Activated naive CD4-positive, alpha-beta T cell treated with anti-CD3 and anti-CD28 coated beads for 36 hours (primary cell): ENCODE results near the gene TRABD2A. TPM values are rescaled to one million over a fixed set of nuclear protein-coding genes. Genes with fewer than 3 reads are reported as not detected.

Experiments used
- CTCF ChIA-PET: fragments of 350-600 bp; sonication (Branson Sonifier 250); formaldehyde crosslinking; loops from one replicate; lab custom pipeline; 2021; ENCODE audit warnings: antibody characterized with exemption; lab: Charles Lee
- DNase-seq: peaks from one replicate; pipeline ENCODE4 v3.0.0-alpha.2; 2020
- H3K27ac Mint-ChIP-seq: one replicate; pipeline ENCODE4 v1.8.0; 2021; ENCODE audit warnings: mild to moderate bottlenecking, mixed read lengths
- H3K27me3 Mint-ChIP-seq: one replicate; pipeline ENCODE4 v1.8.0; 2021; ENCODE audit warnings: low read depth, mixed read lengths
- H3K36me3 Mint-ChIP-seq: one replicate; pipeline ENCODE4 v1.8.0; 2021; ENCODE audit warnings: low read depth, mixed read lengths
- H3K4me1 Mint-ChIP-seq: one replicate; pipeline ENCODE4 v1.8.0; 2021; ENCODE audit warnings: low read depth, mixed read lengths
- H3K4me3 Mint-ChIP-seq: one replicate; pipeline ENCODE4 v1.8.0; 2021; ENCODE audit warnings: mild to moderate bottlenecking, moderate library complexity, mixed read lengths
- H3K9me3 Mint-ChIP-seq: one replicate; pipeline ENCODE4 v1.8.0; 2021; ENCODE audit warnings: mixed read lengths
- intact Hi-C: fragments of 100-400 bp; cut with micrococcal nuclease; formaldehyde crosslinking; loops from one replicate; pipeline ENCODE4 v1.15.1; 2023
- total RNA-seq, 2 experiments: library from RNA; stranded (reverse); gene quantifications; one replicate each; pipeline ENCODE4 v1.2.3, GENCODE V29; 2021

Gene TRABD2A
- total RNA-seq, 2 experiments from 2014 or later = 40.4 to 41.7 TPM

DNA sequence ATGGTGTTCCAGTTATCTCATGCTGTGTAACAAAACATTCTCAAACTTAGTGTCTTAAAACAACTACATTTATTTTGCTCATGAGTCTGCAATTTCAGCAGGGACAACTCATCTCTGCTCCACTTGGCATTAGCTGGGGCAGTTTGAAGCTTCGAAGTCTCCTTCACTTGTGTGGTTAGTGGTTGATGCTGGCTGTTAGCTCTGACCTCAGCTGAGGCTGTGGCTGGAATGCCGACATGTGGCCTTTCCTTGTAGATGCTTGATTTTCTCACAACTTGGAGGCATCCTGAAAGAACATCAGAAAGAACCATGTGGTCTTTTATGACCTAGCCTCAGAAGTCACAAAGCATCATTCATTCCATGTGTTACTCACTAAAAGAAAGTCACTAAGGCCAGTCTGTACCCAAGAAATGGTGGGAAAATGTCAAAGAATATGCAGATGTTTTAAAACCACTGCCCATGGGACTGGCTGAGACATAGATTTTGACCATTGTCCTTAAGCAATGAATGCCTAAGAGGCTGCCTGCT lies 20.8 kb upstream of the TRABD2A start:
- Mint-ChIP-seq H3K4me1 (peaks cover 47% of the 10 kb centered on the region), H3K9me3 (no peaks in the 10 kb centered on the region), H3K36me3 (peaks cover 8% of the 10 kb centered on the region), H3K27ac (no peak overlapping the region), H3K4me3 (no peak overlapping the region), H3K27me3 (no peaks in the 10 kb centered on the region)
- no peak for DNase-seq
- intact Hi-C loops = no loop called here
- CTCF ChIA-PET = interaction anchor here (0.9 to 1.4 kb wide), 4 partner anchors 13 to 45 kb away, joined by 3 to 5 read pairs (median 4); no protein-coding TSS in a partner anchor

DNA sequence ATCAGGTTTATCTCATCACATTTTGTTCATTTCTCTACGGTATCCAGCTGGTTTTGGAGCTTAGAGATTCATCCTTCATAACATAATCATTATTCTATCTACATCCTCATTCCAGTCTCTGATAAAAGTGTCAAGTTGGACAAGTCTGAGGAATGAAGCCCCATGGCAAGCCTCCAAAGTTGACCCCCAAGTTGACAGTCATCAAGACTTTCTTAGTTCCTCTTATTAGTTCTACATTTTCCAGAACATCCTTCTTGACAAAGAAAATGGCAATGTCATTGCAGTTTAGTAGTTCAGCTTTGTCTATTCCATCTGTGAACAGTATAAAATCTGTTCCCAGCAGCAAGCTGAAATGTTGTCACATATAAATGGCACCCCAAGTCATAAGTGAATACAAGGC lies 20.1 kb upstream of the TRABD2A start:
- Mint-ChIP-seq H3K4me3 (no peak overlapping the region), H3K27ac (no peak overlapping the region), H3K9me3 (no peaks in the 10 kb centered on the region), H3K27me3 (no peaks in the 10 kb centered on the region), H3K36me3 (peaks cover 2% of the 10 kb centered on the region), H3K4me1 (peaks cover 53% of the 10 kb centered on the region)
- intact Hi-C loops = no loop called here
- CTCF ChIA-PET = interaction anchor here (0.9 to 1.4 kb wide), 3 partner anchors 19 to 25 kb away, joined by 4 to 6 read pairs (median 5); no protein-coding TSS in a partner anchor
- no peak for DNase-seq

DNA sequence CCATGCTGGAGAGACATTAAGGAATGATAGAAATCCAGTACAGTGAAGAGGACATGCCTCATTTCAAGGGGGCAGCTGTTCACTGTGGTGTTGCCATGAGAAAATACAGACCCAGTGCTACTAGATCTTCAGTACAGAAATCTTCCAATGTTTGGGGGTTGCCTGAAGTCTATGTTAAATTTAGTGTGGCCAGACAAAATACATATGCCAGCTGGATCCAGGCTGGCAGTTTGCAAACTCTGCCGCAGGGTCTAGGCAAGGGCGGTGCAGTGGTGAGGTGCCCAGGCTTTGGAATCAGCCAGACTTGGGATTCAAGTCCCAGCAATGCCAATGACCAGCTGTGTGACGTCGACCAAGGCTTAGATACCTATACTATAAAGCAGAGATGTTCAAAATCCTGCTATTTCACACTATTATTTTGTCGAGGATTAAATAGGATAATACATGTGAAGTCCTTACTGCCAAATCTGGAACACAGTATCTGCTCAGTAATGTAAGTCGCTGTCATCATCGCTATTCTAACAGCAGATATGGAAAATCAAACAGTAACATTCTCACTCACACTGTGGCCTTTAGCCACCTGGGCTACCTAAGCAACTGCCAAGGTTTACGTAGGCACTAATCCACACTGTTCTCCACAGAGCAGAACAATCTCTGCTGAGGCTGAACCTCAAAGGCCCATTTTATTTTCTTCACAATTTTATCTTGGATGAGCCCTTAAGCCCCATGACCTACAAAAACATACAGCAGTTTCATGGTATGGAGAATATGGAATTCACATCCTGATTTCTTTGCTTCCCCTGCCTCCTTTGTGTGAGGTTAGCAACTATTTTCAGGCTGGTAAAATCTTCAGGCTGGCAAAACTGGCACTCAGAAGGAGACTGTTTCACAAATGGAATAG lies 18.7 kb upstream of the TRABD2A start:
- no peak for DNase-seq
- Mint-ChIP-seq H3K36me3 (no peaks in the 10 kb centered on the region), H3K9me3 (no peaks in the 10 kb centered on the region), H3K4me3 (no peak overlapping the region), H3K4me1 (peaks cover 62% of the 10 kb centered on the region), H3K27ac (peak overlapping the region; percentile 96), H3K27me3 (no peaks in the 10 kb centered on the region)
- intact Hi-C loops = loop anchor here (2.0 kb wide), 1 partner anchor 17 kb away; no protein-coding TSS in a partner anchor
- CTCF ChIA-PET = interaction anchor here (0.6 to 2.6 kb wide), 4 partner anchors 11 to 35 kb away, joined by 3 to 10 read pairs (median 9); no protein-coding TSS in a partner anchor

DNA sequence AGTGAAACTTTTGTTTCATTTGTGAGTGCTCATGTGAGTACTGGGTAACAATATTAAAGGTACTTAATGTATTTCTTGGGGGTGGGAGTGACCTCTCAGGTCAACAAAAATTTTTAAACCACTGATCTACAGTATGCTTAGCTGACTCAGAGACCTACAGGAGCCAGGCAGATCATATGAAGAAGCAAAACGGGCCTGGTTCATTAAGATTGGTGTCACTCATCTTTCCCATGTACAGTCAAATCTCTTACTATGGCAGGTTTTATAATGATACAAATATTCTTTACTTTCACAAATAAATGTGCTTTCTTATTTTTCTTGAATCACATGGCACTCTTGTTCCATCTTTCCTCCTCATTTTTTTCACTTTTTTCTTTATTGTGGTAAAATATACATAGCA lies 16.9 kb upstream of the TRABD2A start:
- H3K4me1 Mint-ChIP-seq = peaks cover 57% of the 10 kb centered on the region
- peak; percentile 33 for DNase-seq
- no peak overlapping the region for H3K4me3 Mint-ChIP-seq
- H3K27ac Mint-ChIP-seq = peak overlapping the region; percentile 96
- H3K9me3 Mint-ChIP-seq = no peaks in the 10 kb centered on the region
- CTCF ChIA-PET = interaction anchor here (2.6 kb wide), 2 partner anchors 9 to 28 kb away, joined by 10 read pairs; no protein-coding TSS in a partner anchor
- no peaks in the 10 kb centered on the region for H3K36me3 Mint-ChIP-seq
- H3K27me3 Mint-ChIP-seq = no peaks in the 10 kb centered on the region
- intact Hi-C loops = loop anchor here (1.0 to 2.0 kb wide), 3 partner anchors 9 to 15 kb away; no protein-coding TSS in a partner anchor

DNA sequence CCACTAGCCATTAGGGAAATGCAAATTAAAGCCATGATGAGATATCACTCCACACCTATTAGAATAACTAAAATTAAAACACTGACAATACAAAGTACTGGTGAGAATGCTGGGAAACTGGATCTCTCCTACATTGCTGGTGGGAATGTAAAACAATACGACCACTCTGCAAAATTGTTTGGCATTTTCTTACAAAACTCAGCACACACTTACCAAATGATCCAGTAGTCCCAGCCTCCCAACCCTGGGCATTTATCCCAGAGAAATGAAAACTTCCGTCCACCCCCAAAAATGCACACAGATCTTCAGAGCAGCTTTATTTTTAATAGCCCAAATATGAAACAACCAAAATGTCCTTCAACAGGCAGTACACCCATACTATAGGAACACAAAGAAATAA lies 15.7 kb upstream of the TRABD2A start:
- CTCF ChIA-PET = interaction anchor here (2.6 kb wide), 1 partner anchor 29 kb away, joined by 10 read pairs; no protein-coding TSS in a partner anchor
- Mint-ChIP-seq H3K27me3 (no peaks in the 10 kb centered on the region), H3K9me3 (no peaks in the 10 kb centered on the region), H3K4me1 (peaks cover 54% of the 10 kb centered on the region), H3K36me3 (no peaks in the 10 kb centered on the region), H3K27ac (no peak overlapping the region), H3K4me3 (no peak overlapping the region)
- intact Hi-C loops = no loop called here
- DNase-seq = no peak

DNA sequence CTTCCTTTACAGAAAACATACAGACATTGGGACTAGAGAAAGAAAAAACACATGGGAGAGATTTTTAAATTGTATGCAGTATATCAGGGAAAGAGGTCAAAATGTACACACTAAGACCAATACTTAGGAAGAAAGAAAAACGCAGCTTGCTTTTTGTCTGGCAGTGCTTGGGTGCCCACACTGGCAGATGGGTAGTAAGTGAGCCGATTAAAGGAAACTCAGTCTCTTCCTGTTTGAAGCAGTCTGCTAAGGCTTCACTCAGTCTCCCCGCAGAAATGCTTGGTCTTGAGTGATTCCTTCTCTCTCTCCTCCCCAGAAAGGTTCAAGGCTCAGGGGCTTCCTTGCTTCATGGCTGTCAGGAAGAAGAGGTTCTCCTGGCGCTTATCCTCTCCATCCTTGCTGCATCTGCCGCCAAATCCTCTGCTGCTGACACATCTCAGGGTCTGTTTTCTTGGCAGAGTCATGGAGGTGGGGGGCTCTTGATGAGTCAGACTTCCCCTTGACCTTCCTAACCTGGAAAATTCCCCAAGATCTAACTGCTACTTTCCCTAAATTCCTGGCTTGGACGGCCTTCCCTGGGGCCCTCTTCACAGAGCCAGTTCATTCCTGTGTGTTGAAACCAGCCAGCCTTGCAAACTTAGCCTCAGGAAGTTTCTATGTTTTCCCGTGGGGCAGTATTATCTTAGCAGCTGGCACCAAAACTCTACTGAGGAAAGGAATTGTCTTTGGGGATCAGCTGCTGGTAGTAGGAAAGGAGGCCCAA lies 14.1 kb upstream of the TRABD2A start:
- CTCF ChIA-PET = interaction anchor here (1.2 to 3.3 kb wide), 4 partner anchors 12 to 107 kb away, joined by 3 to 23 read pairs (median 7); no protein-coding TSS in a partner anchor
- peaks cover 60% of the 10 kb centered on the region for H3K4me1 Mint-ChIP-seq
- DNase-seq = peak; percentile 44

DNA sequence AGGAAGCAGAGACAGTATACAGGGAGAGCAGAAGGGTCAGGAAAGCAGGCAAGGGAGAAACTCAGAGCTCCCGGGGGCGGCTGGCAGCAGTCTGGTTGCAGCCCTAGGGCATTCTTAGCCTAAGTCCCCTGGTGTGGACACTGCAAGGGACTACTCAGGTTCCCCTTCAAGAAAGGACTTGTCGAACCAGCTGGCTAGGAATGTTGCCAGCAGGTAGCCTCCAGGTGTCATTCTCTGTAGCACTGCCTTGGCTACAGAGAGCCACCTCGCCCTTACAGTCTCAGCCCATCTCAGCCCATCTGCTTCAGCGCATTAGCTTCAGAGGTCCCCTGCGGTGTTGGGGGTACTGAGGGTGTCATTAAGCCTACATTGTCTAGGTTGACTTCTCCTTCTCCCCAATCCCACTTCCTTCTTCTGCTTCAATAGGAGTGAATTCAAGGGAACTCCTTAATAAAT lies 13.3 kb upstream of the TRABD2A start:
- no peaks in the 10 kb centered on the region for H3K9me3 Mint-ChIP-seq
- intact Hi-C loops = no loop called here
- H3K27me3 Mint-ChIP-seq = no peaks in the 10 kb centered on the region
- no peaks in the 10 kb centered on the region for H3K36me3 Mint-ChIP-seq
- H3K4me1 Mint-ChIP-seq = peaks cover 60% of the 10 kb centered on the region
- peak overlapping the region; percentile 91 for H3K27ac Mint-ChIP-seq
- peak overlapping the region; percentile 59 for H3K4me3 Mint-ChIP-seq
- CTCF ChIA-PET = interaction anchor here (0.5 to 3.3 kb wide), 5 partner anchors 12 to 108 kb away, joined by 3 to 23 read pairs (median 4); no protein-coding TSS in a partner anchor
- peak; percentile 26 for DNase-seq

More for the DNA sequence above, 14.1 kb upstream of the TRABD2A start:
- intact Hi-C loops = no loop called here
- Mint-ChIP-seq H3K9me3 (no peaks in the 10 kb centered on the region), H3K36me3 (no peaks in the 10 kb centered on the region), H3K27ac (peak overlapping the region; percentile 91), H3K4me3 (peak overlapping the region; percentile 59), H3K27me3 (no peaks in the 10 kb centered on the region)

DNA sequence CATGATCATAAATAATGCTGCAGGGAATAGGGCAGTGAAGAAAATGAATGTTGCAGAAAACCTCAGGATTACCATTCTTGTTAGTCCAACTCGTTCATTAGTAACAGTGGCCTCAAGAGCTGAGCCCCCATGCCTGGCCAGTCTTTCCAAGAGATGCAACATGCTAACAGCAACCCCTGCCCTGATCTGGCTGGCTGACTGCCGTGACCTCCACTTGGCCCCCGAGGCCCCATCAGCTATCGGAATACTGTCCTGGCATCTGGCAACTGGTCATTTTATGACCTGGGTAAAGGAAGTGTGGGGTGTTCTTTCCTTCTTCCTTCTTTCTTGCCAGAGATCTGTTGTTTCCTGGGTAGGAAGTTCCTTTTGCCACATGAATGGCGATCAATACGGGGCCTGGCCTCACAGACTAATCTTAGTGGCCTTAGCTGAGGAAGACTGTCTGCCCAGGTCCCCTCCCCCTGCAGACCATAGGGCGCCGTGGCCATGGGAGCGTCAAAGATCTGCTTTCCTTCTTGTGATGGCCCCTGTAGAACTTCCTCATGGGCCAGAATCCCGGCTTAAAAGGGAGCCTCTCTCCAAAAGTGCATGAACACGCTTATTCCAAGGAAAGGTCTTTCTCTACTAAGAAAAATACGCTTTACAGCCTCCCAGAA lies 10.6 kb upstream of the TRABD2A start:
- intact Hi-C loops = no loop called here
- peaks cover 60% of the 10 kb centered on the region for H3K4me1 Mint-ChIP-seq
- no peak overlapping the region for H3K4me3 Mint-ChIP-seq
- CTCF ChIA-PET = interaction anchor here (5.7 kb wide), 1 partner anchor 34 kb away, joined by 61 read pairs; no protein-coding TSS in a partner anchor
- no peak overlapping the region for H3K27ac Mint-ChIP-seq
- H3K27me3 Mint-ChIP-seq = no peaks in the 10 kb centered on the region
- DNase-seq = no peak
- H3K36me3 Mint-ChIP-seq = no peaks in the 10 kb centered on the region
- H3K9me3 Mint-ChIP-seq = no peaks in the 10 kb centered on the region

DNA sequence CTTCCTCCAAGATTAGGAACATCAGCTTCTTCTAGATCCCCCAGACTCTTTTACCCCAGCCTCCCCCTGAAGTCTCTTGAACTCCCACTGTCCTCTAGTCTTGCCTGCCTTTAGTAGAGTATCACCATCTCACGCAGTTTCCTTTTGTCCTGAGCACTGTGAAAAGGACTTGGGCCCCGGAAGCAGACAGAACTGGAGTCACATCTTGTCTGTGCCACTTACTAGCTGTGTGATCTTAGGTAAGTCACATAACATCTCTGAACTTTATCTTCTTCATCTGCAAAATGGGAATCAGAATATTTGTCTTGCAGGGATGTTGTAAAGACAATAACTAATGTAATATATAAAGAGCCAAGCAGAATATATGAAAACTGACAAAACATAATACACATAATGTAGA lies 8.4 kb upstream of the TRABD2A start:
- intact Hi-C loops = loop anchor here (1.0 to 2.0 kb wide), 2 partner anchors 8 to 125 kb away; partner anchors contain the start of gene TRABD2A
- CTCF ChIA-PET = interaction anchor here (0.6 to 5.7 kb wide), 7 partner anchors 9 to 57 kb away, joined by 3 to 61 read pairs (median 4); partner anchors contain the start of gene TRABD2A
- peak overlapping the region; percentile 95 for H3K27ac Mint-ChIP-seq
- H3K4me1 Mint-ChIP-seq = peaks cover 53% of the 10 kb centered on the region
- no peaks in the 10 kb centered on the region for H3K36me3 Mint-ChIP-seq
- peak; percentile 45 for DNase-seq
- H3K4me3 Mint-ChIP-seq = peak overlapping the region; percentile 74
- H3K9me3 Mint-ChIP-seq = no peaks in the 10 kb centered on the region
- H3K27me3 Mint-ChIP-seq = no peaks in the 10 kb centered on the region

DNA sequence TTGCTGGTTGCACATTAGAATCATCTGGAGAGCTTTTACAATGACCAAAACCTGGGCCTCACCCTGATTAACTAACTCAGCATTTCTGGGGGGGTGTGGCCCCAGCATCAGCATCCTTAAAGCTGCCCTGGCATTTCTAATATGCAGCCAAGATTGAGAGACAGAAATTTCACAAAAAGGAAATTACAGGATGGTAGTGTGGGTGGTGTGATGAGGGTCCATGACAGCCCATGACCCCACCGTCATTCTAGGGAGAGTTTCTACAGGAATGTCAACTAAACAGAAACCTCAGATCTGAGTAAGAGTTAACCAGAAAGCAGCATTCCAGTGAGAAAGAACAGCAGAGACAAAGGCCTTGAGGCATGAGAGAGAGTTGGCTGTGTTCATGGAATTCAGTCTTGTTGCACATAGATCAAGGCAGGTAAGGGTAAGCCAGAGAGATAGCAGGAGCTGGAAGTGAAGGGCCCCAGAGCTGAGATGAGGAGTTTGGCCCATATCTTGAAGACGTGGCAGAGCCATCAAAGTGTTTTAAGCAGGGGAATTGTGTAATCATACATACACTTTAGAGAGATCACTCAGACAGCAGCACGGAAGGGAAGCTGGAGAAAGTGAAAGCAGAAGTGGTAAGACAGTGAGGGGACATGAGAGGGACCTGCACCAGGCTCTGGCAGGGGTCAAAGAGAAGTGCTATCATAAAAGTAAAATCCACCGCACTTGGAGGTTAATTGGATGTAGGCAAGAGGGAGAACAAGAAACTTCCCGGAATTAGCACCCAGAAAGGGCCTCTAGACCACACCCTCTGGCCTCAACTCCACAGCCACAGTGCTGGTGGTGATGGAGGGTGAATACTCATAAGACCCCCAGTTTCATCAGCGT lies 7.8 kb upstream of the TRABD2A start:
- CTCF ChIA-PET = interaction anchor here (0.6 to 5.7 kb wide), 8 partner anchors 8 to 58 kb away, joined by 3 to 61 read pairs (median 4); partner anchors contain the start of gene TRABD2A
- Mint-ChIP-seq H3K4me3 (peak overlapping the region; percentile 74), H3K27me3 (no peaks in the 10 kb centered on the region), H3K4me1 (peaks cover 53% of the 10 kb centered on the region), H3K36me3 (no peaks in the 10 kb centered on the region), H3K27ac (peak overlapping the region; percentile 95), H3K9me3 (no peaks in the 10 kb centered on the region)
- peak; percentile 73 for DNase-seq
- intact Hi-C loops = loop anchor here (1.0 to 2.0 kb wide), 4 partner anchors 7 to 126 kb away; partner anchors contain the start of genes TMSB10 and TRABD2A
